ENCODE data around the gene THUMPD3.

Gene THUMPD3

GRCh38 chr3:9412293-9412692 is 49.4 kb downstream of the THUMPD3 start:
- no peak for TF ChIP-seq CTCF (IDR thresholded peaks at IDR 0.05; ENCODE audit: low read depth, low read length)
- Histone ChIP-seq H3K27me3 (no peaks in the 10 kb centered on the region), H3K9me3 (no peaks in the 10 kb centered on the region), H3K36me3 (no peaks in the 10 kb centered on the region), H3K4me1 (no peaks in the 10 kb centered on the region), H3K4me3 (ENCODE audit: low read depth, low read length) (no peak overlapping the region)
- no peak for DNase-seq

- Histone ChIP-seq H3K9me3 (no peaks in the 10 kb centered on the region), H3K4me1 (no peaks in the 10 kb centered on the region), H3K36me3 (no peaks in the 10 kb centered on the region), H3K27me3 (no peaks in the 10 kb centered on the region), H3K4me3 (ENCODE audit: low read depth, low read length) (no peak overlapping the region)
- TF ChIP-seq CTCF (IDR thresholded peaks at IDR 0.05; ENCODE audit: low read depth, low read length), result no peak
- no peak for DNase-seq
Observed at GRCh38 chr3:9414826-9415225, 52.0 kb downstream of the THUMPD3 start.

GRCh38 chr3:9415485-9416138 is 52.8 kb downstream of the THUMPD3 start:
- no peaks in the 10 kb centered on the region for H3K9me3 ChIP-seq
- H3K4me3 ChIP-seq (ENCODE audit: low read depth, low read length), result no peak overlapping the region
- TF ChIP-seq CTCF (IDR thresholded peaks at IDR 0.05; ENCODE audit: low read depth, low read length), result no peak
- H3K27me3 ChIP-seq, result no peaks in the 10 kb centered on the region
- H3K36me3 ChIP-seq, result no peaks in the 10 kb centered on the region
- no peaks in the 10 kb centered on the region for H3K4me1 ChIP-seq
- no peak for DNase-seq

GRCh38 chr3:9416139-9416780 is 53.4 kb downstream of the THUMPD3 start:
- no peak for TF ChIP-seq CTCF (IDR thresholded peaks at IDR 0.05; ENCODE audit: low read depth, low read length)
- no peaks in the 10 kb centered on the region for H3K36me3 ChIP-seq
- no peaks in the 10 kb centered on the region for H3K27me3 ChIP-seq
- H3K4me1 ChIP-seq, result no peaks in the 10 kb centered on the region
- no peak overlapping the region for H3K4me3 ChIP-seq (ENCODE audit: low read depth, low read length)
- no peaks in the 10 kb centered on the region for H3K9me3 ChIP-seq
- DNase-seq, result no peak

GRCh38 chr3:9420850-9421549 is 58.1 kb downstream of the THUMPD3 start:
- no peak overlapping the region for H3K4me3 ChIP-seq (ENCODE audit: low read depth, low read length)
- no peak for DNase-seq
- TF ChIP-seq CTCF (IDR thresholded peaks at IDR 0.05; ENCODE audit: low read depth, low read length), result no peak
- no peaks in the 10 kb centered on the region for H3K27me3 ChIP-seq
- no peaks in the 10 kb centered on the region for H3K36me3 ChIP-seq
- H3K9me3 ChIP-seq, result no peaks in the 10 kb centered on the region
- H3K4me1 ChIP-seq, result peaks cover 3% of the 10 kb centered on the region

All from BE2C (cell line).